Muscle of leg (tissue), 11 donors: ENCODE results near the gene PODXL. TPM values are rescaled to one million over a fixed set of nuclear protein-coding genes. Genes with fewer than 3 reads are reported as not detected.

ENCODE experiments used
- DNase-seq: peaks from one replicate; pipeline ENCODE4 v3.0.0; 2013
- H3K27ac ChIP-seq: one replicate; pipeline ENCODE4 v1.5.1; 2013; ENCODE audit warnings: mild to moderate bottlenecking, low read length, control low read depth
- H3K27me3 ChIP-seq: one replicate; pipeline ENCODE4 v1.6.1; 2013; ENCODE audit warnings: low read length; ENCODE audit not compliant: control insufficient read depth, insufficient read depth
- H3K36me3 ChIP-seq: one replicate; pipeline ENCODE4 v1.6.1; 2013; ENCODE audit warnings: low read length; ENCODE audit not compliant: control insufficient read depth, insufficient read depth
- H3K4me1 ChIP-seq: one replicate; pipeline ENCODE4 v1.6.1; 2013; ENCODE audit warnings: low read length; ENCODE audit not compliant: control insufficient read depth, insufficient read depth
- H3K4me3 ChIP-seq: one replicate; pipeline ENCODE4 v1.5.1; 2013; ENCODE audit warnings: low read length, control low read depth
- H3K9me3 ChIP-seq: replicated peaks from 2 replicates; pipeline ENCODE4 v1.6.1; 2013; ENCODE audit warnings: low read depth, low read length; ENCODE audit not compliant: control insufficient read depth
- WGBS: methylation state at CpG from one replicate; pipeline ENCODE4 v1.1.5; 2013; ENCODE audit warnings: missing lambda C conversion rate; ENCODE audit not compliant: insufficient coverage; 5-methylcytosine and 5-hydroxymethylcytosine counted together
- polyA plus RNA-seq, 8 donors: library from polyadenylated mRNA; unstranded; fragments of 120-200 nt; gene quantifications; one replicate each; pipeline versions ENCODE4 v1.2.1 to v1.2.3, GENCODE V29; 2013; ENCODE audit warnings: inconsistent platforms in 1 of 8, low replicate concordance in 1 of 8; ENCODE audit not compliant: insufficient read length in 8 of 8, insufficient read depth in 1 of 8
- total RNA-seq: library from RNA; stranded (reverse); fragments of 120-200 nt; gene quantifications from one replicate; pipeline ENCODE4 v1.2.4, GENCODE V29; 2013

The PODXL gene
- total and polyA plus RNA-seq, 9 donors = 35.5 to 82.1 (median 71.0) TPM

DNA sequence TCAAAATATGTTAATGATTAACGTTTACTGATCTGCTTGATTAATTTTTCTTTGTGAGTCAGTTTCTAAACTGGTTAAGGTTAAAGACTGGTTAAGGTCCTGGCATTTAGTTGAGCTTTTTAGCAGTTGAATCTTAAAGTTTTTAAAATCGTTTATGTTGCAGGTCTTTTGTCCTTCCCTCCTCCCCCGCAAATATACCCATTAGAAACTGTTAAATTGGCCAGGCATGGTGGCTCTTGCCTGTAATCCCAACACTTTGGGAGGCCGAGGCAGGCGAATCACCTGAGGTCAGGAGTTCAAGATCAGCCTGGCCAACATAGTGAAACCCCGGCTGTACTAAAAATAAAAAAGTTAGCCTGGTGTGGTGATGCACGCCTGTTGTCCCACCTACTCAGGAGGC, 100.9 kb downstream of the PODXL start:
- DNase-seq = no peak
- no peaks in the 10 kb centered on the region for H3K4me1 ChIP-seq
- no peaks in the 10 kb centered on the region for H3K27me3 ChIP-seq
- WGBS = 91% methylated on average over 4 of the region's 7 CpGs
- no peak overlapping the region for H3K4me3 ChIP-seq
- H3K27ac ChIP-seq = no peak overlapping the region
- H3K9me3 ChIP-seq = no peaks in the 10 kb centered on the region
- peaks cover 9% of the 10 kb centered on the region for H3K36me3 ChIP-seq

DNA sequence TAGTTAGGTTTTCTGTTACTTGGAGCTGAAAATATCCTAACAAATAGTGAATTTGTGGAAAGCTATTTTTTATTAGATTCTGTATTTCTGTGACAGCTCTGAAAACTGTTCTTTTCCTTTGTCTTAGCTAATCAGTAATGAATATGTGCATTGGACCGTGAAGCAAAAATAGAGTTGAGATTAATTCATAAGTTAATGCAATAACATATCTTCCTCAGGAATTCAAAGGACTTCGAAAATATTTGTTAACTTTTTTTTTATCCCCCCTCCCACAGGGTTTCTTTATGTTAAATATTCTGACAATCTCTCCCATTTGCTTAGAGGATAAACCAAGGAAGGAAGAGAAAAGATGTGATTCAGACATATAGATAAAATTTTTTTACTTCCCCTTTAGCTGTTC, 101.4 kb downstream of the PODXL start:
- H3K9me3 ChIP-seq = no peaks in the 10 kb centered on the region
- H3K27me3 ChIP-seq = no peaks in the 10 kb centered on the region
- H3K4me3 ChIP-seq = no peak overlapping the region
- no peak for DNase-seq
- no peak overlapping the region for H3K27ac ChIP-seq
- H3K36me3 ChIP-seq = peaks cover 12% of the 10 kb centered on the region
- WGBS = no CpG with 5 or more reads among the region's 2 CpGs
- H3K4me1 ChIP-seq = no peaks in the 10 kb centered on the region

DNA sequence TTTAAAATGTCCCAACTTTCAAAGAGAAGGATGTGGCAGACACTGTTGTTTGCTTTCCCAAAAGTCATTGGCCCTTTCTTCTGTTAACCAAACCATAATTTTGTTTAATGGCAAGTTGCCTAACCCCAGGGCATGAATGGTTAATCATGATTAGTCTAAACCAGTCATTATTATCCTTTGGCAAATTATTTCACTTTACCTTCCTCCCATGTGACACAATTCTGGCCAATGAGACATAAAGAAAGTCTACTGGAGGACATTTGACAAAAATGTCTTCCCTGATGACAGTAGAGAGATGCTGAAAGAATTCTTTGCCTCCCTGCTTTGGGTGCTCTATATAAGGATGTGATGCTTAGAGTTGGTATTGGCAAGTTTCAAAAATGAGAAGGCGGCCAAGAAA, 101.9 kb downstream of the PODXL start:
- whole genome bisulfite sequencing = no CpG with 5 or more reads among the region's 1 CpG
- DNase-seq = no peak
- Histone ChIP-seq H3K27ac (no peak overlapping the region), H3K4me1 (no peaks in the 10 kb centered on the region), H3K36me3 (peaks cover 17% of the 10 kb centered on the region), H3K9me3 (no peaks in the 10 kb centered on the region), H3K4me3 (no peak overlapping the region), H3K27me3 (no peaks in the 10 kb centered on the region)

Other genes with a start within 250 kb of the PODXL start
- 36.5 TPM for gene MKLN1, start 228.8 kb downstream of the PODXL start, total RNA-seq
- gene MKLN1, start 228.8 kb downstream of the PODXL start, polyA plus RNA-seq = 10 to 100 TPM; 11.7 to 23.4 (median 19.7) TPM